DMS114 treated with DMSO at 0.1 percent for 48 hours (cell line): Measurements from ENCODE around the gene IQSEC1.

Experiments
- DNase-seq: peaks from one replicate; lab custom pipeline; 2025; ENCODE audit not compliant: unreplicated experiment; lab: John Stamatoyannopoulos, UW

IQSEC1 gene

GRCh38 chr3:13068269-13069010 is 4.8 kb downstream of the IQSEC1 start:
- DNase-seq = no peak

- no peak for DNase-seq
Observed at GRCh38 chr3:13067778-13068177, 5.5 kb downstream of the IQSEC1 start.

- DNase-seq = no peak
Observed at GRCh38 chr3:13066834-13067233, 6.4 kb downstream of the IQSEC1 start.

- DNase-seq = no peak
Observed at GRCh38 chr3:13066236-13066635, 7.0 kb downstream of the IQSEC1 start.

GRCh38 chr3:13065727-13066126 is 7.5 kb downstream of the IQSEC1 start:
- DNase-seq = no peak

GRCh38 chr3:13064964-13065363 is 8.3 kb downstream of the IQSEC1 start:
- no peak for DNase-seq

- DNase-seq = no peak
Observed at GRCh38 chr3:13064159-13064868, 8.9 kb downstream of the IQSEC1 start.

- DNase-seq = no peak
Observed at GRCh38 chr3:13063225-13063624, 10.0 kb downstream of the IQSEC1 start.

GRCh38 chr3:13062647-13063046 is 10.6 kb downstream of the IQSEC1 start:
- DNase-seq = no peak

- DNase-seq = no peak
Observed at GRCh38 chr3:13060341-13060910, 12.8 kb downstream of the IQSEC1 start.

GRCh38 chr3:13058346-13059120 is 14.7 kb downstream of the IQSEC1 start:
- DNase-seq = no peak

- DNase-seq = no peak
Observed at GRCh38 chr3:13057282-13058040, 15.8 kb downstream of the IQSEC1 start.

- no peak for DNase-seq
Observed at GRCh38 chr3:13055634-13056033, 17.6 kb downstream of the IQSEC1 start.

- DNase-seq = no peak
Observed at GRCh38 chr3:13054341-13055285, 18.6 kb downstream of the IQSEC1 start.

GRCh38 chr3:13053893-13054292 is 19.3 kb downstream of the IQSEC1 start:
- DNase-seq = no peak

- DNase-seq = no peak
Observed at GRCh38 chr3:13053420-13053819, 19.8 kb downstream of the IQSEC1 start.

- DNase-seq = no peak
Observed at GRCh38 chr3:13052191-13052820, 20.9 kb downstream of the IQSEC1 start.

- no peak for DNase-seq
Observed at GRCh38 chr3:13051581-13051980, 21.6 kb downstream of the IQSEC1 start.

GRCh38 chr3:13051066-13051465 is 22.2 kb downstream of the IQSEC1 start:
- DNase-seq = no peak
